Activated CD8-positive, alpha-beta memory T cell treated with anti-CD3 and anti-CD28 coated beads, Interleukin-2, amount 50 U/mL, for 24 hours (primary cell): ENCODE measurements around the gene RNF4.
"Not testable (repeated sequence)": the region's sequence is repeated elsewhere in the genome, so short reads cannot be mapped to it uniquely, and the experiment has no call there.

ENCODE experiments used
- DNase-seq: peaks from one replicate; pipeline ENCODE4 v3.0.0-alpha.2; 2020; ENCODE audit errors: extremely low read depth

Gene RNF4, protein sequence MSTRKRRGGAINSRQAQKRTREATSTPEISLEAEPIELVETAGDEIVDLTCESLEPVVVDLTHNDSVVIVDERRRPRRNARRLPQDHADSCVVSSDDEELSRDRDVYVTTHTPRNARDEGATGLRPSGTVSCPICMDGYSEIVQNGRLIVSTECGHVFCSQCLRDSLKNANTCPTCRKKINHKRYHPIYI

DNA sequence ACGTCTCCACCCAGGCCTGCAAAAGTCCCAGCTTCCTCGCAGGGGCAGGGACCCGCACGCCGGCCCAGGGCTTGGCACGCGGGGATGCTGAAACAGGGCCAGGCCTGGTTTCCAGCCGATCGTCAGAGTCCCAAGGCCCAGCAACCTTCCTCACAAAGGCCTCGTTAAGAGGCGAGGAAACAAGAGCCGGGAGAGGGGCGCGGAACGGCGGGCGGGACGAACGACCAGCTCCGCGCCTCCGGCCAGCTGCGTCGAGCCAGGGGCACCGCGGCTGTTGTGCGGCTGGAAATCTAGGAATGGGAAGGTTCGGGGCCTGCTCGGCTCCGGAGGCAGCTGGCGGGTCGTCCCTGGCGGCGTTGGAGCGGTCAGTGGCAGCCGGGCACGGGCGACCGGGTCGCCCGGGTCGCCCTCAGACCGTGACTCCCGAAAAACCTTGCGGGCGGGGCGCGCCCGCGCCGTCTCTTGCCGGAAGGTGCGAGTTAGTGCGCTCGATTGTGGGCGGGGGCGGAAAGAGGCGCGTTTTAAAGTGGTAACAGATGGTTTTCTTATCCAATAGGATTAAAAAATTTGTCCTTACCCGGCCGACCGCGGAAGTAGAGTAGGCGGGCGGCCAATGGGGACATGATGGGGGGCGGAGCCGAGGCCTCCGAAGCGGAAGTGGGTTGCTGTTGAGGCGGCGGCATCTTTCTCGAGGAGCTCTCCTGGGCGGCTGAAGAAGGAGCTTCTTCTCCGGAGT, at the start of gene RNF4:
RNF4 (plus strand) TSS at position 651 of the 736 bp plus-strand sequence. CDS start 21,388 bp downstream, outside the sequence.
- DNase-seq, result peak; percentile 92

DNA sequence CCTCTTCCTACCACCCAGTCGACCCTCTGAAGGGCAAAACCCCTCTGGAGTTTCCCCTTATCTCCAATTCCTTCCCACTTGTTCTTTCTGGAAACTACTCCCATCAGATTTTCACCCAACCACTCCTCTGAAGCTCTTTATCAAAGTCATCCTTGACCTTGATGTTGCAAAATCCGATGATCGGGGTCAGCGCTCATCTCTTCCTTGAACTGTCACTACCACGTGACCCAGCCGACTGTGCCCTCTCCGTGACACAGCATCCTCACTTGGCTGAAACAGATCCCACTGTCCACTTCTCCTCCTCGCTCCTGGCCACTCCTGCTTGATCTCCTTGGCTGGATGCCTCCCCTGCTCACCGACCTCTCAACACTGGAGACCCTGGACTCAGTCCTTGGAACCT, 49.1 kb upstream of the RNF4 start:
- DNase-seq, result no peak

DNA sequence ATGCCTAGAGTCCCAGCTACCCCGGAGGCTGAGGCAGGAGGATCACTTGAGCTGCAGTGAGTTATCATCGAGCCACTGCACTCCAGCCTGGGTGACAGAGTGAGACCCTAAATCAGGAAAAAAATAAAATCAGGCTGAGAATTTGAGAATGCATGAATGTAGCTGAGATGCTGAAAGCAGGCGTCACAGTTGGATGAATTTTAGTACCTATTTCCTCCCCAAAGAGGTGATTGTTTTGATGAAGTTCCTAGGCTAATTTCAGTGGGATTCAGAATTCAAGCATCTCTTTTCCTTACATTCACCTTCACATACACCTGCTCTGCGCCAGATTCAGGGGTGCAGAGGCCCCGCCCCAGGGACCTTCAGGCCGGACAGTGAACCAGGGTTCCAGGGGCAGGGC, 47.0 kb upstream of the RNF4 start:
- no peak for DNase-seq

DNA sequence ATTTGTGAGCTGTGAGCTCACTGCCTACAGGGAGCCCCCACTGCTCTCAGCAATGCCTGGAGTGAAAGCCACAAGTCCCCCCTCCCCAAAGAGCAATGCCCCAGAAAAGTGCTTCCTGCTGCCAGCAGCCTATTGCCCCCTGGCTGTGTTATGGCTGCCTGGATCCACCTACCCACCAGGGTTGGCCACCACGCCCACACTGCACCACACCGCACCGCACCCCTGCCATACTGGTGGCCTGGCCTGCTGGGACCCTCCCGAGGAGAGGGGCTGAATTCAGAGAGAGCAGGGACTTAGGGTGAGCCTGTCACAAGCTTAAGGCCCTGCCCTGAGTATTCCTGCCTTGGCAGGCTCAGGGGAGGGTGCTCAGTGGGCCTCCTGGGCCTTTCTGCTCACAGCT, 45.8 kb upstream of the RNF4 start:
- DNase-seq, result no peak

DNA sequence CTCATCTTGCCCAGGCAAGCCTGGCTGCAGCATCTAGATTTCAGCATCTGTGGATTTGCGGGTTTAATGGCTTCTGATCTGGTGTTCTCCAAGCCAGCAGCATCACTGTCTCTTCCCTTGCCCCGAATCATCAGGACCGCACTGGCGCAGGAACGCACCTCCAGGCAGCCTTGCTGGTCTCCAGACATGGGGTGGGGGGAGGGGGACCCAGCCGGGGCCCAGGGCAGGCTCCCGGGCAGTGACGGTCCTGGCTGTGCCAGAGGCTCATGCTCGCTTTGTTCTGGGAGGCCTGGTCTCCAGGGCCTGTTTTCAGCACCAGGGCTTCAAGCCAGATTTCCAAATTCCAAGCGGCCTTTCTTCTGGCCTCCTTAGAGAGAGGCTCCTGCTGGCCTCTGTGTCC, 45.2 kb upstream of the RNF4 start:
- no peak for DNase-seq

DNA sequence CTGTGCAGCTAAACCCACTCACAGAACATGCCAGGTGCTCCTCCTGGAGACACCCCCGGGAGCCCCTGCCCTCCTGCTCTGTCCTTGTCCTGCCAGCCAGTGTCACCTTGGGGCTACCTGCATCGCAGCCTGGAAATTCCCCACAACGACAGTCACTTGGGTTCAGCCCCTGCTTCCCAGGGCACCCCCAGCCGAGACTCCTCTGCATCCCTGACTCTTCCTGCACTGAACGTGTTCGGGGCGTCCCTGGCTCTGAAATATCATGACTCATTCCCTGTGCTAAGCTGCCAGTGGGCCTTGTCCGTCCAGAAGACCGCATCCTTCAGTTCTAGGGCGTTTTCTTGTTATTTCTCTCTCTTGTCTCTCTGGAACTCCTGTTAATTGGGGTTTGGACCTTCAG, 44.3 kb upstream of the RNF4 start:
- no peak for DNase-seq

DNA sequence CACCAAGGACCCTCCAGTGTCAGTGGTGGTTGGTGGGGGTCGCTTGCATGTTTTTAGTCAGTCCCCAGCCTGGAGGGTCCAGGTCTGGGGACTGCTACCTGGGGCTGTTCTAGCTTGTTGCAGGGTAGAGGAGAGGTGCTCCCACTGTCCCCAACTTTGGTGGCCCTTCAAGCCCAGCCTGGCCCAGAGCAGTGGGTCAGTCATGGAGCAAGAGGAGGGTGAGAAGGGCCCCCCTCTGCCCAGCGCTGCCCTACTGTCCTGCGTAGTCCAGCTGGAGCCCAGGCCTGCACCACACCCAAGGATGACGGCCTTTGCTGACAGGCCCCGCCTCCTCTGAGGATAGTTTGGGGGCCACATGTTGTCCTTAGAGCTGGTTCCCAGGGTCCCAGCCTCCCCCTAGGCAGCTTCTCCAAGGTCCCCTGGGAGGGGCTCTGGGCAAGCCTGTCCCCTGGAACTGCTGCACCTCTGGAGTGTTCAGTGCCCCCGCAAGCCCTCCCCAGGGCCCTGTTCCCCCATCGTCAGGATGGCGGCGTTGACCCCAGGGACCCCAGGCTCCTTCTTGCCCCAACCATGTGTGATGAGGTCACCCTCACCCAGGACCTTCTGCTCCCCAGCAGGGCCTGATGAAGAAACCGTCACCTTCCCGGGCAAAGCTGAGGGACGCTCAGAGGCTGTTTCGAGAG, 43.4 kb upstream of the RNF4 start:
- no peak for DNase-seq

DNA sequence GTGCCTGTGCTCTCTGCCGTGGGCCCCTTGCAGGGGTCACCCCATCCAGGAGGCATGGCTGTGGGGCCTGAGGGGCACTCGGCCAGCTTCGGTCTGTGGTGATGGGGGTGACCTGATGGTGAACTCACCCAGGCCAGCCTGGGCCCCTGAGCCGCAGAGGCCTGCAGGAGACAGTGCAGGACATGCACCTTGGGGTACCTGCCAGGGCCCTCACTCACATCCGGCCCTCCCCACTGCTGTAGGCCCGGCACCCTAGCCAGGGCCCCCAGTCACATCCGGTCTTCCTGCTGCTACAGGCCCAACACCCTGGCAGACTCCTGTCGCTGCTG, 42.9 kb upstream of the RNF4 start:
- no peak for DNase-seq

DNA sequence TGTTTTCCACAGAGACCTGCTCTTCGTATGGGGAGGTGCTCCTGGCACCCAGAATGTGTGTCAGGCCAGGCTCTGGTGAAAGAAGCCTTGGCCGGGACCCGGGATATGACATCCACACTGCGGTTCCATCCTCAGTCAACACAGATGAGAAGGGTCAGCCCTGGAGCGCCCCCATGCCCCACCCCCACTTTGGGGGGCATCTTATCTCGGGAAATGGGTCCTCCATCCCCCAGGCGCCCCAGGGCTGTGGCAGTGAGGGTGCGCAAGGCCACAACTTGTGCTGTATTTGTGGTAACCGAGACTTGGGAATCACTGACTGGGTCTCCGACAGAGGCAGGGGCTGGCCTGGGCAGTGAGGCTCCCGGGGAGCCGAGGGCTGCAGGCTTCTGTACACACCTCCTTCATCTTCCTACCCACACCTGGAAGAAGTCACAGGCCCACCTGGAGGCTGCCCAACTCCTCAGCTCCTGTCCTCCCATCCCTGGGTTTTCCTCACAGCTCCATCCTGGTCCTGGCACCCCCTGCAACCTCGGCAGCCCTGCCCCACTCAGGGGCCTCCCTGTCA, 42.1 kb upstream of the RNF4 start:
- no peak for DNase-seq

DNA sequence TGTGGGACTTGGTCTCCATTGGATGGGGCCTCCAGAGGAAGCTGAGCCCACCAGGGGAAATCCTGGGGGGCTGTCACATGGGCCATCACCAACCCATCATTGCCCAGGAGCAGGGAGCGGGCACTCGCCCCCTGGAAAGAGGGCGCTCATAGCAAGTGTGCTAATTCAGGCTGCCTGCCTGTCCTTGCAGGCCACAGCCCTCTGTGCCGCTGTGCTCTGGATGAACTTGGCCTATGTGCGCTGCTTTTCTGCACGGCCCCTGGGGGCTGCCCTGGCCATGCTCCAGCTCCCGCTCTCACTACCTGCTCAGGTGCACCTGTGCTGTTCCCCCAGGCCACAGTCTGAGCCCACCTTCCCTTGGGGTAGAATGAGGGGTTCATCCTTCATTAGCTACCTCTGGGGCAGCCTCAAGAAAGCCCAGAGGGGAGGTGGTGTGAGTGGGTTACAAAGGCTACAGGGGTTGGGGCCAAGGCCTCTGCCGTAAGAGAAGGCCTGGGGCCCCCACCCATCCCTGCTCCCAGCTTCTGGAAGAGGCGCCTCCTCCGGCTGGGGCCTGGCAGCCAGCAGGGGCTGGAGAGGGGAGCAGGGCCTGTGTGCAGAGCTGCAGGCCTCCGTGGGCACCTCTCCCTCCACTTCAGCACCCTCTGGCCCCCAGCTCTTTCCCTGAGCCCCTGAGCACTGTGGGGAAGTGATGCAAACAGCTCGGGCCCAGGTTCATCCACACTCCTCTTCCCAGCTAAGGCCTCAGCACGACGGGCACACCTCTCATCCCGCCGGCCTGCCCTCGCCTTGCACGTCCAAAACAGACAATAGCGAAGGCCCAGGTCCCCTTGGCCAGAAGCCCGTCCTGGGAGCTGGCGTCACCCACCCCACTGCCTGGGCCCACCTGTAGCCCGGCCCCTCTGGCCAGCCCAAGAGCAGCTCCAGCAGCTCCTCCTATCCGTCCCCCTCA, 41.2 kb upstream of the RNF4 start:
- DNase-seq, result no peak

DNA sequence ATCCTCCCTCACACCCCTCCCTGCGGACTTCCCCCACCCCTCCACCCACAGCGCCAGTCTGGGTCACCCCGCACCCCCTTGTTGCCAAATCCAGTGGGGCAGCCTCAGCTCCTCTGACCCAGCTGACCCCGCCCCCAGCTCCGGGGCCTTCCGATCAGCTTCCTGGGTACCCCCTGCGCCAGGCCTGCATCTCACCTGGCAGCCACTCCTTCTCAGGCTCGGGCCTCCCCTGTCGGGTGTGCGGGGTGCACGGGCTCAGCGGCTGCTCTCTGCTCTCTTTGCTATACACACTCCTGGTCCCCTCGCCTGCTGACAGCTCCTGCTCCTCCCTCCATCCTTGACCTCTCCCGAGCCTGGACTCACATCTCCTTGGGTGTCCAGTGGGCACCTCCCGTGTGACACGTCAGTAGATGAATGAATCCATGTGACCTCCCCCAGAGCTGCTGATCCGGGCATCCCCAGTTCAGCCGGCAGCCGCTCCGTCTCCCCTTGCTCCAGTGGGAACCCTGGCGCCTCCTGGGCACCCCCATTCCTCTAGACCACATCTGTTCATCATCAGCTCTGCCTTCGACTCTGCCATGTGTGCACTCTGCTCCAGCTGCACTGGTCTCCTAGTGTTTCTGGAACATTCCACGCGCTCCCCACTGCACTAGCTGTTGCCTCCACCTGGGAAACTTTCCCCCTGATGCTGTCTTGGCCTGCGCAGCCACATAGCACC, 40.3 kb upstream of the RNF4 start:
- no peak for DNase-seq

DNA sequence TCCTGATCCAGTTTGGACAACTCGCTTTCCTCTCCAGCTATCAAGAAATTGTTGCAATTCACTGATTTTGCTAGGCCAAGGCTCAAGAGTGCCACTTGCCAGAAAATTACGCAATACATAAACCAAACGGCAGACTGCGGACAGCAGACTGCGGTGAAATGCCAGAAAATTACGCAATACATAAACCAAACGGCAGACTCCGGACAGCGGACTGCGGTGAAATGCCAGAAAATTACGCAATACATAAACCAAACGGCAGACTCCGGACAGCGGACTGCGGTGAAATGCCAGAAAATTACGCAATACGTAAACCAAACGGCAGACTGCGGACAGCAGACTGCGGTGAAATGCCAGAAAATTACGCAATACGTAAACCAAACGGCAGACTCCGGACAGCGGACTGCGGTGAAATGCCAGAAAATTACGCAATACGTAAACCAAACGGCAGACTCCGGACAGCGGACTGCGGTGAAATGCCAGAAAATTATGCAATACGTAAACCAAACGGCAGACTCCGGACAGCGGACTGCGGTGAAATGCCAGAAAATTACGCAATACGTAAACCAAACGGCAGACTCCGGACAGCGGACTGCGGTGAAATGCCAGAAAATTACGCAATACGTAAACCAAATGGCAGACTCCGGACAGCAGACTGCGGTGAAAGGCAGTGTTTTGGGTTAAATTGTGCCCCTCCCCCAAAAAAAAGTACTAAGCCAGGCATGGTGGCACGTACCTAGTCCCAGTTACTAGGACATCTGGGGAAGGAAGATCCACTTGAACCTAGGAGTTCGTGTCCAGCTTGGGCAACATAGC, 38.8 kb upstream of the RNF4 start:
- not testable (repeated sequence) for DNase-seq

DNA sequence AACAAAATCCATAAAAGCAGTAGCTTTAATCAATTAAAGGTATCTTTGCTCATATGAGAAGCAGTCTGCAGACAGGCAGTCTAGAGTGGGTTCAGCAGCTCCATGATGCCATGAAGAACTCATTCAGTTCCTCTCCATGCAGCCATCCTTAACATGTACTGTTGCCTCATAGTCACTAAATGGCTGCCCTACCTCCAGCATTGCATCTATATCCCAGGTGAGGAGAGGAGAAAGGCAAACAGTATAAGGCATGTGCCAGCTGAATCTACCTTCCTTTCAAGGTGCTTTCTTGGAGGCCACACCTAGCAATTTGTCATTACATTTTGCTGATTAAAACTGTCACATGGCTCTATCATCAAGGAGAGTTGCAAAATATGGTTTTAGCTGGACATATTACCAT, 36.9 kb upstream of the RNF4 start:
- no peak for DNase-seq

DNA sequence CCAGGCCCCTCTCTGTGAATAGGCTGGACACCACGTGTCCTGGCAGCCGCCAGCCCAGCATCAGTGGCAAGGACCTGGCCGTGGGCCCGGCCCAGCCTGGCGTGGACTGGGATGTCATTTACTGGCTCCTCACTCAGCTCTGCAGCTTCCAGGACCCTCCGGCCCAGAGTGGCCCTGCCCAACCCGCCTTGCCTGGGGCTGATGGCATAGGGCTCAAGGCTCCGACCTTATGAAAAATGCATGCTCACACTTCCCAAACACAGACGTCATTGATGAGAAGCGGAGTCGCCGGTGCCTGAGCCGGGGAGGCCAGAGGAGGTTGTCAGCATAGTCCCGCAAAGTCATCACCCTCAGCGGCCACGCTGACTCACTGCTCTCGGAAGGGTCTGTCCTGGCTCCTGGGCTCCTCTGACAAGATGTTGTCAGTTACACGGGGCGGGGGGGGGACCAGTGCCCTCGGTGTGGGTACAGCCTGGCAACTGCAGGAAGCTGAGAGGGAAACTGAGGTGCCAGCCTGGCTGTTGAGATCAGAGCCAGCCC, 35.8 kb upstream of the RNF4 start:
- no peak for DNase-seq

DNA sequence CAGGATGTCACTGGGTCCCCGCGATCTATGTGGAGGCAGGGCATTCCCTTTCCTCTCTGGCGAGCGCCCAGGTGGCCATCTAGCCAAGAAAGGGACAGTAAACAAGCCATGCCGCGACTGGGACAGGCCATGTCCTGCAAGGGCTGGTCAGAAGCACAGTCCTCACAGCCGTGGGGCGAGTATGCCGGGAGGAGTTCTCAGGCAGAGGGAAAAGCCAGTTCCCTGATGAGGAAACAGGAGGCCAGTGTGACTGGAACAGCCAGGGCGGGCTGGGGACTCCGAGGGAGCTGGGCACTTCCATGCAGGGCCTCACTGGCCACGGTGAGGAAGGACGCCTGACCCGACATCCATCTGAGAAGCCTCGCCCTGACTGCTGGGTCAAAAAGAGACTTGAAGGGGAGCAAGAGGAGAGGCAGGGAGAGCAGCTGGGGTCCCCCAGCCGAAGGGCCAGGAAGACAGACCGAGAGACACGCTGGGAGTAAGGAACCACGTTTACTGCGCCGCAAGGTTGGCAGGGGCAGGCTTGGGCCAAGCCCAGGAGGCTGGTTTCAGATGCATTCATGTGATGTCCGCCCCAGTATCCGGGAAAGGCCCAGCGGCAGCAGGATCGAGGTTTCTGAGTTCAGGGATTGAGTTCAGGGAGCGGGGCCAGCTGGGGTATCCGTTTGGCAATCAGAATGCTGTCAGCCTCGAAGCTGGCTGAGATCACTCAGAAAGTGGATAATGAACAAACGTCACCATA, 35.1 kb upstream of the RNF4 start:
- DNase-seq, result no peak

DNA sequence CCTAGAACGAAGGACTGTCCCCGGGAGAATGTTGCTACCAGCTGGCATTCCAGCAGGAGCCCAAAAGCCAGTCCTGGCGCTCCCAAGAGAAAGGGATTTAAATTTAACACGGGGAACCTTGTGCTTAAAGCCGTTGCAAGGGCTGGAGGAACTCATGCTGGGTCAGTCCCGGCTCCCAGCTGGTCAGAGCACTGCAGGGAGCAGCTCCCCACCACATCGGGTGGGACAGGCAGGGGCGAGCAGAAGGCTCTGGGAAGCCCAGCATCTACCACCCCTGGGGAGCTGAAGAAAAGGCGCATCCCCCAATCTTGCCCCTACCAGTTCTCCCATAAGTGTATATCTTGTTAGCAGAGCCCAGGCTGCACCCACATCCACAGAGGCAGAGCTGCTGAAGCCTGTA, 34.5 kb upstream of the RNF4 start:
- DNase-seq, result no peak

DNA sequence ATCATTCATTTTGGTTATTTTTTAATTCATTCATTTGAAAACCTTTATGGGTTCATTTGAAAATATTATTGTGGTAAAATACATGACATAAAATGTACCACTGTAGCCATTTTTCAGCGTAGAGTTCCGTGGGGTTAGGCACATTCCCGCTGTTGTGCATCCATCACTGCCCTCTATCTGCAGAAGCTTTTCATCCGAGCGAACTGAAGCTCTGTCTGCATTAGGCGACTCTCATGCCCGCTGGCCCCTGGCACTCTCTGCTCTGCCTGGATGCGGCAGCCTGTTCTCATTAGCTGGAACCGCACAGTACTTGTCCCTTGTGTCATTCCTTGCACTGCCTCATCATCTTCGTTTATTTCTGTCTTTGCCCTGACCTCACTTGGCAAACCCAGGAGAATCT, 32.6 kb upstream of the RNF4 start:
- no peak for DNase-seq

DNA sequence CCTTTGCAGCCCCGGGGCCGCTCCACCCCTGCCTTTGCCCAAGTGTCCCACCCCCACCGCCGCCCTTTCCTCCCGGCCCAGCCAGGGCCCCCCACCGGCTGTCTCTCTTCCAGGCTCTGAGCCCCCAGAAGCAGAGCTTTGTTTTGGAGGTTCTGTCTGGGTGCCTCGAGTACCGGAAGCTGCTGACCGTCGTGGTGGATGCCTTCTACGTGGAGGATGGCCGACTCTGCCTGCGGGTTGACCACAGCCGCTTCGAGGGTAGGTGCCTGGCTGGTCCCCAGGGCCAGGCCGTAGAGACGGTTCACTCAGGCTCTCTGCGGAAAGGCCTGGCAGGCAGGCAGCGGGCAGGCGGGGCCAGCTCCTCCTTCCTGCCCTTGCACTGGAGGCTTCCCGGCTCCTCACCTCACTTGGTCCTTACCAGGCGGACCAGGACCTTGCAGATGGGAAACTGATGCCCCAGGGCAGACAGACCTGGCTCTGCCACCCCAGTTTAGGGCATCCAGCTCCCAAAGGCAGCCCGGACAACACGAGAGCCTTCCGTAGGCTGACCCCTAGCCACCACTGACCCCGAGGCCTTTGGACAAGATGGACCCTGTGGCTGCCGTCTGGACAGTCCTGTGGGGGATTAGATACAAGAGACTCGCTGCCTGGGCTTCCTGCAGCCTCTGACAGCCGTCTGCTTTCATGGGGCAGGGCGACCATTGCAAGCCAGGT, 32.0 kb upstream of the RNF4 start:
- DNase-seq, result no peak
